Measurements from ENCODE around the gene MYH9.

- TF ChIP-seq CTCF (IDR thresholded peaks at IDR 0.05): no peak
- TF ChIP-seq POLR2A (IDR thresholded peaks at IDR 0.05): no peak
These were observed 24.3 kb downstream of the MYH9 start for GRCh38 chr22:36363349-36363981.
